Activated CD4-positive, alpha-beta memory T cell treated with anti-CD3 and anti-CD28 coated beads for 36 hours (primary cell): Measurements from ENCODE around the gene TRPV5. TPM values are rescaled to one million over a fixed set of nuclear protein-coding genes. Genes with fewer than 3 reads are reported as not detected.
A peak's percentile ranks its signal among the peaks of the same experiment; 100 is the strongest.

ENCODE experiments used
- CTCF ChIA-PET: fragments of 350-600 bp; sonication (Branson Sonifier 250); formaldehyde crosslinking; loops from one replicate; lab custom pipeline; 2021; ENCODE audit warnings: antibody characterized with exemption, inconsistent platforms; lab: Charles Lee
- POLR2A ChIA-PET: fragments of 350-600 bp; sonication (Branson Sonifier 250); formaldehyde crosslinking; loops from one replicate; lab custom pipeline; 2021; ENCODE audit warnings: antibody characterized with exemption; lab: Charles Lee
- DNase-seq: peaks from one replicate; pipeline ENCODE4 v3.0.0-alpha.2; 2020
- H3K27ac Mint-ChIP-seq: one replicate; pipeline ENCODE4 v1.8.0; 2021; ENCODE audit warnings: mixed read lengths
- H3K27me3 Mint-ChIP-seq: one replicate; pipeline ENCODE4 v1.8.0; 2021; ENCODE audit warnings: mixed read lengths
- H3K36me3 Mint-ChIP-seq: one replicate; pipeline ENCODE4 v1.8.0; 2021; ENCODE audit warnings: mixed read lengths
- H3K4me1 Mint-ChIP-seq: one replicate; pipeline ENCODE4 v1.8.0; 2021; ENCODE audit warnings: low read depth, mixed read lengths
- H3K4me3 Mint-ChIP-seq: one replicate; pipeline ENCODE4 v1.8.0; 2021; ENCODE audit warnings: mild to moderate bottlenecking, mixed read lengths
- H3K9me3 Mint-ChIP-seq: one replicate; pipeline ENCODE4 v1.8.0; 2021; ENCODE audit warnings: mixed read lengths
- intact Hi-C: fragments of 100-400 bp; cut with micrococcal nuclease; formaldehyde crosslinking; loops from one replicate; pipeline ENCODE4 v1.15.1; 2023
- total RNA-seq, 2 experiments: library from RNA; stranded (reverse); gene quantifications; one replicate each; pipeline ENCODE4 v1.2.3, GENCODE V29; 2021

The TRPV5 gene
- total RNA-seq, 2 experiments from 2014 or later: not detected

DNA sequence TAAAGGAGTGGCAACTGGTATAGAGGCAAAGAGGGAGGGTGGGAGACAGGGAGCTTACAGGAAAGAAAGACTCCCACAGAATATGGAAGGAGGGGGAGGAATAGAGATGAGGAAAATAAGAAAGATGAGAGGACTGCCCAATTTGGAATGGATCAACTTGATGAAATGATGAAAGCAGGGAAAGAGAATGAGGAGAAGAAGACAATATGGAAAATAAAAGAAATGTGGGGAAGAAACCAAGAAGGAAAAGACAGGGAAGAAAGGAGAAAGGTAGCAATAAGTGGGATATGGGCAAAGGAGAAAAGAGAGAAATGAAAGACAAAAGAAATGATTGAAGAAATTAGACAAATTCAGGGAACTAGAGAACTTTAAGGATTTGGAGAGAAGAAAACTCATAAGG is 25.7 kb upstream of the TRPV5 start:
- Mint-ChIP-seq H3K36me3 (no peaks in the 10 kb centered on the region), H3K4me1 (no peaks in the 10 kb centered on the region), H3K9me3 (peaks cover 19% of the 10 kb centered on the region), H3K27me3 (peaks cover 7% of the 10 kb centered on the region), H3K4me3 (no peak overlapping the region), H3K27ac (no peak overlapping the region)
- intact Hi-C loops: no loop called here
- POLR2A ChIA-PET: no interaction called here
- no peak for DNase-seq
- CTCF ChIA-PET: no interaction called here

DNA sequence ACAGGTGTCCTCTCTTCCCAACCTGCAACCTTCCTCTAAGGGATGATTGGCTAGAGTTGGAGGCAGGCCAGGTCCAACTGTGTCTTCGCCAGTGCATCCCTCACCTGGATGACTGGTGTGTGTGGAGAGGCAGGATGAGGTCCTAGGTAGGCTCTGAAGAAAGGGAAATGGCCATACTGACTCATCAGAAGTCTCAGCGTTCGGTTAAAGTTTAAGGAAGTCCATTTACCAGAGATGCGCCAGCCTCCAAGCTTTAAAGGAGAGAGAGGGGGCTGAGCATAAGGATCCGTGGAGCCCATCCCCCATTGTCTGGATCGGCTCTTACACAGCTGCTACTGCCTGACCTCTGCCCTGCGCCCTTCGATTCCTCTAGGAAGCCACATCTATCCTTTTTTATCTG is 24.2 kb upstream of the TRPV5 start:
- ChIA-PET CTCF (no interaction called here), POLR2A (no interaction called here)
- Mint-ChIP-seq H3K36me3 (no peaks in the 10 kb centered on the region), H3K4me3 (no peak overlapping the region), H3K27ac (no peak overlapping the region), H3K27me3 (peaks cover 7% of the 10 kb centered on the region), H3K4me1 (no peaks in the 10 kb centered on the region), H3K9me3 (peaks cover 23% of the 10 kb centered on the region)
- no peak for DNase-seq
- intact Hi-C loops: no loop called here

DNA sequence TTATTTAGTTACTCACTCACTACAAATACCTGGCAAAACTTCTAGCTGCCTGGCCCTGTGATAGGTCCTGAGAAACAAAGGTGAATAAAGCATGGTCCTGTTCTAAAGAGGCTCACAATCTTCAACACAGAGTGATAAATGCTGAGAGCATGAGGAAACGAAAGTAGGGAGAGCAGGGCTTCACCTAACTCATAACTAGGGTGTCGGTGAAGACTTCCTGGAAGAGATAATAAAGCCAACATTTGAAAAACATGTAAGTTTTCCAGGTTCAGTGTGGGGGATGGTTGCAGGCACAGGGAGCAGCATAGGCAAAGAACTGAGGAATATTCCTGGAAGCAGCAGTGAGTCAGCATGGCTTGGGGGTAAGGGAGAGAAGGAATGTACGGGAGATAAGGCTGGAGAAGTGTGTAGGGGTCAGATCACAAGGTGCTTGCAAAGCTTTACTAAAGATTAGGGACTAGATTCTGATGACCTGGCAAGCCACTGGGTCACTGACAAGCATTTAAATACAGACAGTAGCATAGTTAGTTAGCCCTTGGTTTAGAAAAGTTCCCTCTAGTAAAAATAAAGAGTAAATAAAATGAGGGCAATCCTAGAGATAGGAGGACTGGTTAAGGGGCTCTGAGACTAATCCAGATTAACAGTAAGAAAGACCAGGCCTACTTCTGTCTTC is 23.5 kb upstream of the TRPV5 start:
- ChIA-PET CTCF (no interaction called here), POLR2A (no interaction called here)
- no peaks in the 10 kb centered on the region for H3K36me3 Mint-ChIP-seq
- H3K4me1 Mint-ChIP-seq: no peaks in the 10 kb centered on the region
- no peak overlapping the region for H3K27ac Mint-ChIP-seq
- intact Hi-C loops: no loop called here
- no peak for DNase-seq
- H3K27me3 Mint-ChIP-seq: peaks cover 10% of the 10 kb centered on the region
- H3K9me3 Mint-ChIP-seq: peaks cover 23% of the 10 kb centered on the region
- no peak overlapping the region for H3K4me3 Mint-ChIP-seq

DNA sequence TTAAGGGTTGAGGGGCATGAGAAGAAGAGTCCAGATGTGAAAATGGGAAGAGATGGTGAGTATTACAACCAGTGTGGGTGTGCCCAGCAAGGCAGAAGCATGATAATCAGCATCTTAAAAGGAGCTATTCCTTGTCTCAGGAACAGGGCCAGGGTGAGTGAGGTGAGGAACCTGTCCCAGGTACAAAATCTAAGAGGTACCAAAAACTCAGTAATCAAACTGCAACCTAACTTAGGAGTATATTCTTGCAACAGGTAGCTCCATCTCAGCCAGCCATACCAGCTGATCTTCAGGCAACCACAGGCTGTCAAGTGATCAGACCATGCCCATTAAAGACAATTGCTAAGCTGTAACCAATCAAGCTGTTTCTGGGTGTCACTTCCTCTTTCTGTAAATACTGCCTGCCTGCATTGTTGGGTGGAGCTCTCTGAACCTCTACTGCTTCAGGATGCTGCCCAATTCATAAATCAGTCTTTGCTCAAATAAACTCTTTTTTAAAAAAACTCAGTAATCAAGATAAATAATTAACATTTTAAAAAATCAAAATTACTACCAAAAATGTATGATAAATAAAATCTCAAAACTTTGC is 21.2 kb upstream of the TRPV5 start:
- Mint-ChIP-seq H3K36me3 (no peaks in the 10 kb centered on the region), H3K27ac (no peak overlapping the region), H3K9me3 (peaks cover 23% of the 10 kb centered on the region), H3K4me1 (no peaks in the 10 kb centered on the region), H3K27me3 (peaks cover 5% of the 10 kb centered on the region), H3K4me3 (no peak overlapping the region)
- intact Hi-C loops: no loop called here
- CTCF ChIA-PET: no interaction called here
- POLR2A ChIA-PET: no interaction called here
- DNase-seq: no peak

DNA sequence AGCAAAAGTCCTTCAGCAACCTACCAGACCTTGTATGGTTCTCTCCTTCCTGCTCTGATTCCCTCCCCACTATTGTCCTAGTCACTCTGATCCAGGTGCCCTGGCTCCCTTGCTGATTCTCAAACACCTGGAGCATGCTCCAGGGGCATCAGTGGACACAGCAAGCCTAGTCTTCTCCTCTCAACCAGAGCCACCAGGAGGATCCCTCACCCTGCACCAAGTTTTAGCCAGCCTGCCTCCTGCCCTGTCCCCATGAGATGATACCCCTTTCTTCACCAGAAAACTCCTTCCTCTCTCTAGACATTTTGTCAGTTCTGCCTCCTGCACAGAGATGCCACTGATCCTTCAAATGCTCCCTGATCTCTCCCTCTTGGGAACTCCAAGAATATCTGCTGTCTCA is 16.7 kb upstream of the TRPV5 start:
- POLR2A ChIA-PET: no interaction called here
- CTCF ChIA-PET: no interaction called here
- intact Hi-C loops: no loop called here
- H3K27ac Mint-ChIP-seq: no peak overlapping the region
- peaks cover 12% of the 10 kb centered on the region for H3K27me3 Mint-ChIP-seq
- H3K9me3 Mint-ChIP-seq: peaks cover 12% of the 10 kb centered on the region
- no peak for DNase-seq
- H3K36me3 Mint-ChIP-seq: no peaks in the 10 kb centered on the region
- no peak overlapping the region for H3K4me3 Mint-ChIP-seq
- no peaks in the 10 kb centered on the region for H3K4me1 Mint-ChIP-seq

DNA sequence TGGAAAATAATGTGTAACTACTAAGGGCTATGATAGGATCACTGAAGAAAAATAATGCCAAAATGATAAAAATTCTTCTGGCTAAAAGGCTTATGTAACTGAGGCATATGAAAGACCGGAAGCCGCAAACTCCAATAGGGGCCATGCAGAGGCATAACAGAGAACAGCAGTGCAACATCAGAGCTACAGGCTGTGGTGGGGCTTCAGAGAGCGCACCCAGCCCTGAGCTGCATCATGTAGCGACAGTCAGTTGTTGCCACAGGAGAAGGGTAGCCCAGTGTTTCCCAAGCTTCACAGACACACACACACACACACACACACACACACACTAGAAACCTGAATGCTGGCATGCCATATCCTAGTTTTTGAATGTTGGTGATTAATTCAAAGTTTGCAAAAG is 15.1 kb upstream of the TRPV5 start:
- no peaks in the 10 kb centered on the region for H3K4me1 Mint-ChIP-seq
- ChIA-PET POLR2A (no interaction called here), CTCF (no interaction called here)
- no peaks in the 10 kb centered on the region for H3K9me3 Mint-ChIP-seq
- no peak overlapping the region for H3K27ac Mint-ChIP-seq
- intact Hi-C loops: no loop called here
- no peaks in the 10 kb centered on the region for H3K36me3 Mint-ChIP-seq
- DNase-seq: no peak
- peaks cover 12% of the 10 kb centered on the region for H3K27me3 Mint-ChIP-seq
- no peak overlapping the region for H3K4me3 Mint-ChIP-seq

DNA sequence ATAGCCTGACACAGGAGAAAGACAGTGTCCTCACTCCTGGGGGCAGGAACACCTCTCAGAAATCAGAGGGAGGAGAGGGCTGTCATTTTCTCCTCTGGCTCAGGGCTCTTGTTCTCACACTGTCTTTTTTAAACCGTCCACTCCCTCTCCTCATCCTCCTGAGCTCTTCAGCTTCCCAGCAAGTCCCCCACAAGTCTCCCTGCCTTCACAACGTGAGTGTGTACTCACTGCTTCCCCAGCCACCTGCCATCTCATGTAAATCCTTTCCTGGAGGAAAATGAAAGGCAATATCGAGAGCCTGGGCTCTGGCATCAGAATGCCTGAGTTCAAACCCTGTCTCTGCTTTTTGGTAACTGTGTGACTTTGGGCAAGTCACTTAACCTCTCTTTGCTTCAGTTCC is 11.5 kb upstream of the TRPV5 start:
- Mint-ChIP-seq H3K4me1 (no peaks in the 10 kb centered on the region), H3K27me3 (peaks cover 10% of the 10 kb centered on the region), H3K27ac (no peak overlapping the region), H3K4me3 (no peak overlapping the region), H3K9me3 (no peaks in the 10 kb centered on the region), H3K36me3 (no peaks in the 10 kb centered on the region)
- CTCF ChIA-PET: interaction anchor here (0.6 kb wide), 1 partner anchor 125 kb away, joined by 3 read pairs; no protein-coding TSS in a partner anchor
- POLR2A ChIA-PET: no interaction called here
- no peak for DNase-seq
- intact Hi-C loops: no loop called here

DNA sequence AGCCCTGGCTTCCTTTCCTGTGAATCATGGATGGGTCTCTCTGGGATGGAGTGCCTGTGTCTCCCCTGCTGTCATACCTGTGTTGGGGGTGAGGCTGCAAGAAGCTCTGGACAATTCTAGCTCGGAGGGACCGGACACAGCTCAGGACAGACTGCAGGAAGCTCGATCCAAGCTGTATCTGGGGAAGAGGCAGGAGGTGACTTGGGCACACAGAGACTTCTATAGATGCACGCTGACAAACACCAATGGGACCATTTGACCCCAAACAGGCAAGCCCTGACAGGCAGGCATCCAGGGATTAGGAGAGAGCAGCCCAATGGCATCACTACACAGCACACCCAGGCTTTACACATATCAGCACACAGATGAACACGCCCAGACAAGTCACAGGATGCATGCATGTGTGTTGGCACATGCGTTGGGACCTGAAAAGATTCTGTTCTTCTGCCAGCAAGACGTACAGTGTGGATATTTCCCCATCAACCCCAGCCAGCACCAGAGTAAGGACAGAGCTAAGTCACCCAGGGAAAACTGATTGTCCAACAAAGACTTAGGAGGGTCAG is 10.2 kb upstream of the TRPV5 start:
- H3K27ac Mint-ChIP-seq: no peak overlapping the region
- no peaks in the 10 kb centered on the region for H3K9me3 Mint-ChIP-seq
- POLR2A ChIA-PET: no interaction called here
- H3K4me3 Mint-ChIP-seq: no peak overlapping the region
- no peaks in the 10 kb centered on the region for H3K4me1 Mint-ChIP-seq
- peaks cover 10% of the 10 kb centered on the region for H3K27me3 Mint-ChIP-seq
- DNase-seq: no peak
- intact Hi-C loops: no loop called here
- no peaks in the 10 kb centered on the region for H3K36me3 Mint-ChIP-seq
- CTCF ChIA-PET: no interaction called here

DNA sequence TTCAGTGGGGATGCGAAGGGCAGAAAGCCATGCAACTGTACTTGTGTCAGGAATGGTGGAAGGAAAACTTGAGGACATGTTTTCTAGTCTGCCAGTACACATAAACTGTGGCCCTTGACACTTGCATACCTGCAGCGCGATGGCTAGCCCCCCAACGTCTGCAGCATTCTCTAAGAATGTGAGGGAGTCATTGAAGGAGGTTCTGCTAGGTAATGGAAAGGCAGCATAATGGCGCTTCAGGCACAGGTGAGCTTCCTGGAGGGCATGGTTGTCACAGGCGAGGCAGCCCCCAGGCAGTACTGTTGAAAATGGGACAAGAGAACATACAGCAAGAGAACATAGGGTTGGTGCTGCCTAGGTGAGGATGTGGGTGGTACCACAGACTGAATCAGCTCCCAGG is 9.2 kb upstream of the TRPV5 start:
- Mint-ChIP-seq H3K9me3 (no peaks in the 10 kb centered on the region), H3K27me3 (peaks cover 5% of the 10 kb centered on the region), H3K27ac (no peak overlapping the region), H3K4me3 (no peak overlapping the region), H3K36me3 (no peaks in the 10 kb centered on the region), H3K4me1 (no peaks in the 10 kb centered on the region)
- intact Hi-C loops: no loop called here
- CTCF ChIA-PET: no interaction called here
- POLR2A ChIA-PET: no interaction called here
- DNase-seq: no peak

DNA sequence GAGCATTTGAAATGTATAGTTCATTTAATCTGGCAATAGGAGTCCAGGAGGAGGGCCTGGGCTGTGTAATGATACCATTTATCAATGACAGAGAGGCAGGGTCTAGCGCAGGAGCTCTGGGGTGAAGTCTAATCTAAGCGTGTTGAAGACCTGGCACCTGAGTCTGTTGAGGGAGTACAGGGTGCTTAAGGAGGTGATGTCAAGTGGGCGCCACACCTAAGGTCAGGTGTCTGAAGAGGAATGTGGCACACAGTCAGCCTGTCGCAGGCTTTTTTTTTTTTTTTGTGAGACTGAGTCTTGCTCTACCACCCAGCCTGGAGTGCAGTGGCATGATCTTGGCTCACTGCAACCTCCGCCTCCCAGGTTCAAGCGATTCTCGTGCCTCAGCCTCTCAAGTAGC is 8.0 kb upstream of the TRPV5 start:
- Mint-ChIP-seq H3K27me3 (peaks cover 2% of the 10 kb centered on the region), H3K4me3 (no peak overlapping the region), H3K9me3 (no peaks in the 10 kb centered on the region), H3K4me1 (no peaks in the 10 kb centered on the region), H3K36me3 (no peaks in the 10 kb centered on the region), H3K27ac (no peak overlapping the region)
- CTCF ChIA-PET: no interaction called here
- POLR2A ChIA-PET: no interaction called here
- intact Hi-C loops: no loop called here
- no peak for DNase-seq

DNA sequence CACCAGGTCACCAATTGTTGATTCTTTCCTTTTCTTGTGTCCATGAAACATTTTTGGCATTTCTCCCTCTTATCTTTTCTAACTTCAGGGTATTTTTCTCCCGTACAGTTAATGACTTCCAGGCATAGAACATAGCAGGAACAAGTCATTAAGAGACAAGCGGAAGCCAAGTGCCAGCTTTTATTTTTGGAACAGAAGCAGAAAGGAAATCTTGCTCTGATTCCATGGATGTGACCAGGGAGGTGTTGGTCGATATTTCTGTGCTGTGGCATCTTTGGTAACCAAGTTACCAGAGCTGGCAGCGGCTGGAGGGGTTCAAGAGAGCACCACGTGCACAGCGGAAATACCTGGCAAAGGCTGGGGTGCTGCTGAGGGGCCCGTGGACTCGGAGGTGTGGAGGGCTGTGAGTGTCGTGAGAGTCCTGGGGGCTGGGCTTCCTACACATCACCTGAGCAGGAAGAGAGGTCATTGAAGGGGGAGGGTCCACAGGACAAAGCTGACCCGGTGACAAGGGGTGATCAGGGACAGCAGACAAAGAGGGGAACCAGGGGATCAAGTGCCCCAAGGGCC is 7.5 kb upstream of the TRPV5 start:
- H3K27ac Mint-ChIP-seq: no peak overlapping the region
- ChIA-PET CTCF (no interaction called here), POLR2A (no interaction called here)
- no peak for DNase-seq
- H3K36me3 Mint-ChIP-seq: no peaks in the 10 kb centered on the region
- H3K4me1 Mint-ChIP-seq: no peaks in the 10 kb centered on the region
- H3K4me3 Mint-ChIP-seq: no peak overlapping the region
- intact Hi-C loops: no loop called here
- H3K27me3 Mint-ChIP-seq: peaks cover 2% of the 10 kb centered on the region
- no peaks in the 10 kb centered on the region for H3K9me3 Mint-ChIP-seq

DNA sequence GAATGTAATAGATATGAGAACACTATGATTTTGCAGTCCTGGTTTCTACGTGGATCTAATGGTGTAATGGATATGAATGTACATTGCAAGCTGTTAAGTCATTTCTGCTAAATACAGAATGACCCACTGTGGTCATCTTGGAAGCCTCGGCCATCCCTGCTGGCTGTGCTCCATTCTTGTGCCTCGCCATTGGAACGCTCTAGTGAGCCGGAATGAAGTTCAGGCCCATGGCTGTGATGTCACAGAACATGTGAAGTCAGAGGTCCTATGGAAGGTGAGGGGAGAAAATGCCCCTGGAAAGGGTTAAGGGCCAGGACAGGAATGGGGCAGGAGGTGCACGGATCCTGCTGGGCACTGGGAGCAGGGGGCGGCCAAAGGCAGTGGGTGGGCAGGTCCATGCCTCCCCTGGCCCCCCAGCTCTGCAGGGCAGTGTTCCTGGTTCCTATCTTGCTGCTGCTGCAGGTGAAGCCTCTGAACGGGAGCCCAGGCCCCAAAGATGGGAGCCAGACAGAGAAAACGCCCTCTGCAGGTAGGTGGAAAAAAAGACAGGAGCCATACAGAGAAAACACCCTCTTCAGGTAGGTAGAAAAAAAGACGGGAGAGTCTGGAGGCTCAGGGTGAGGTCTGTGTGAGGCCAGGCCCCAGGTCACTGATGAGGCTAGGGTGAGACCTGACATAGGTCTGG is 5.8 kb upstream of the TRPV5 start, which contains the start of gene LLCFC1:
Gene LLCFC1, plus strand, starts transcription at position 259 of the 685 bp plus-strand sequence. Its CDS starts 138 bp downstream, at position 397.
- H3K4me1 Mint-ChIP-seq: no peaks in the 10 kb centered on the region
- ChIA-PET CTCF (no interaction called here), POLR2A (no interaction called here)
- intact Hi-C loops: no loop called here
- H3K9me3 Mint-ChIP-seq: no peaks in the 10 kb centered on the region
- H3K36me3 Mint-ChIP-seq: no peaks in the 10 kb centered on the region
- peaks cover 3% of the 10 kb centered on the region for H3K27me3 Mint-ChIP-seq
- no peak within 1 kb of the TSS for H3K4me3 Mint-ChIP-seq
- no peak within 1 kb of the TSS for H3K27ac Mint-ChIP-seq
- DNase-seq: peak; percentile 17
